HCT116 (cell line): Measurements from ENCODE around the gene KANK3. TPM values are rescaled to one million over a fixed set of nuclear protein-coding genes. Genes with fewer than 3 reads are reported as not detected.

Source experiments
- ATAC-seq: fragments of 200-7000 bp; cut with Tn5 transposase; 2 replicates; pipeline ENCODE4 v1.9.1; 2020; ENCODE audit warnings: mild to moderate bottlenecking, moderate library complexity
- BruUV-seq: library from RNA; stranded (reverse); fragments of 400-500 nt; replicated peaks from 2 replicates; lab custom pipeline; 2021; lab: Mats Ljungman, UMichigan
- CTCF ChIA-PET: fragments of 300-600 bp; sonication (Branson Sonifier 250); formaldehyde crosslinking; loops from one replicate; lab custom pipeline; 2021; ENCODE audit warnings: antibody characterized with exemption; lab: Charles Lee
- POLR2A ChIA-PET: fragments of 300-600, 350-600 bp; sonication (Branson Sonifier 250); formaldehyde crosslinking; loops from one replicate; lab custom pipeline; 2021; ENCODE audit warnings: antibody characterized with exemption; lab: Charles Lee
- RAD21 ChIA-PET, 2 experiments: fragments of 300-600 bp; sonication (Branson Sonifier 250); formaldehyde crosslinking; loops; one replicate each; lab custom pipeline; 2023; ENCODE audit warnings: low total read pairs in 2 of 2; ENCODE audit not compliant: uncharacterized antibody in 2 of 2, unreplicated experiment in 2 of 2, low non-redundant PET in 1 of 2; lab: Charles Lee
- DNase-seq: peaks from one replicate; pipeline ENCODE4 v3.0.0-alpha.2; 2010; ENCODE audit warnings: low read depth, low spot score
- H2AFZ ChIP-seq: fragments of 200-600 bp; shearing (Covaris generic), sonication (generic); 2 replicates; pipeline ENCODE4 v1.6.1; 2017; ENCODE audit warnings: low read depth, mixed run types, mixed read lengths, antibody characterized with exemption, low read length; ENCODE audit not compliant: poor library complexity, severe bottlenecking
- H3K27ac ChIP-seq: 2 replicates; pipeline ENCODE4 v1.5.1; 2012; ENCODE audit warnings: low read depth, low read length
- H3K27me3 ChIP-seq: fragments of 200-600 bp; sonication (generic); 2 replicates; pipeline ENCODE4 v1.6.1; 2016; ENCODE audit warnings: mixed run types, low read length, mixed read lengths; ENCODE audit not compliant: insufficient read depth
- H3K36me3 ChIP-seq, 2 experiments: fragments of 200-500 bp in 1 of 2; fragments of 200-600 bp in 1 of 2; sonication (Bioruptor generic) in 1 of 2; sonication (generic) in 1 of 2; 2 replicates each; pipeline versions ENCODE4 v1.5.1 to v1.6.1; 2014 to 2016; ENCODE audit warnings: low read length in 2 of 2, inconsistent platforms in 1 of 2, mixed read lengths in 1 of 2, mixed run types in 1 of 2; ENCODE audit not compliant: insufficient read depth in 2 of 2, control insufficient read depth in 1 of 2
- H3K4me1 ChIP-seq, 2 experiments: fragments of 200-600 bp in 1 of 2; sonication (generic) in 1 of 2; 2 replicates each; pipeline versions ENCODE4 v1.5.1 to v1.6.1; 2012 to 2017; ENCODE audit warnings: low read length in 2 of 2, inconsistent platforms in 1 of 2, mild to moderate bottlenecking in 1 of 2, mixed read lengths in 1 of 2, mixed run types in 1 of 2, moderate library complexity in 1 of 2; ENCODE audit not compliant: insufficient read depth in 2 of 2, control insufficient read depth in 1 of 2
- H3K4me2 ChIP-seq: fragments of 200-600 bp; sonication (generic); 2 replicates; pipeline ENCODE4 v1.6.1; 2017; ENCODE audit warnings: mixed run types, low read length, mixed read lengths
- H3K4me3 ChIP-seq, 2 experiments: fragments of 200-600 bp in 1 of 2; sonication (generic) in 1 of 2; replicated peaks in 1 of 2; 2 replicates each; pipeline ENCODE4 v1.5.1; 2011 to 2016; ENCODE audit warnings: low read length in 2 of 2, control low read depth in 1 of 2, low read depth in 1 of 2, mild to moderate bottlenecking in 1 of 2, mixed read lengths in 1 of 2, mixed run types in 1 of 2
- H3K79me2 ChIP-seq: fragments of 200-600 bp; sonication (generic); 2 replicates; pipeline ENCODE4 v1.6.1; 2017; ENCODE audit warnings: mild to moderate bottlenecking, mixed run types, low read length, moderate library complexity, mixed read lengths; ENCODE audit not compliant: insufficient read depth
- H3K9ac ChIP-seq: fragments of 200-600 bp; sonication (generic); 2 replicates; pipeline ENCODE4 v1.6.1; 2016; ENCODE audit warnings: low read length, mixed read lengths
- H3K9me2 ChIP-seq: fragments of 200-600 bp; sonication (generic), shearing (Covaris generic); 2 replicates; pipeline ENCODE4 v1.6.1; 2017; ENCODE audit warnings: mixed run types, mild to moderate bottlenecking, moderate library complexity; ENCODE audit not compliant: insufficient read depth
- H3K9me3 ChIP-seq, 2 experiments: fragments of 200-500 bp in 1 of 2; fragments of 200-600 bp in 1 of 2; sonication (Bioruptor generic) in 1 of 2; sonication (generic) in 1 of 2; 2 replicates each; pipeline ENCODE4 v1.6.1; 2014 to 2017; ENCODE audit warnings: low read length in 2 of 2, mixed read lengths in 2 of 2, inconsistent platforms in 1 of 2, low read depth in 1 of 2, mild to moderate bottlenecking in 1 of 2, mixed run types in 1 of 2, moderate library complexity in 1 of 2; ENCODE audit not compliant: control insufficient read depth in 1 of 2, insufficient read depth in 1 of 2
- H4K20me1 ChIP-seq: fragments of 200-600 bp; sonication (generic), shearing (Covaris generic); 2 replicates; pipeline ENCODE4 v1.6.1; 2017; ENCODE audit warnings: mixed run types, mild to moderate bottlenecking, moderate library complexity; ENCODE audit not compliant: insufficient read depth
- CBX3 ChIP-seq: IDR thresholded peaks from 2 replicates; pipeline ENCODE4 v1.6.1; 2012; ENCODE audit warnings: low read depth
- EZH2 ChIP-seq: fragments of 200-600 bp; sonication (generic); IDR thresholded peaks from 2 replicates; pipeline ENCODE4 v1.6.1; 2017; ENCODE audit warnings: antibody characterized with exemption, mixed run types
- EZH2phosphoT487 ChIP-seq: fragments of 200-600 bp; IDR thresholded peaks from 2 replicates; pipeline ENCODE4 v1.6.1; 2018; ENCODE audit warnings: antibody characterized with exemption, borderline replicate concordance
- POLR2AphosphoS5 ChIP-seq: IDR thresholded peaks from 2 replicates; pipeline ENCODE4 v1.6.1; 2011; ENCODE audit warnings: mild to moderate bottlenecking, low read depth, low read length, moderate library complexity
- SIN3A ChIP-seq: IDR thresholded peaks from 2 replicates; pipeline ENCODE4 v1.6.1; 2012; ENCODE audit warnings: low read depth
- SRF ChIP-seq: IDR thresholded peaks from 2 replicates; pipeline ENCODE4 v1.6.1; 2012; ENCODE audit warnings: low read depth
- intact Hi-C: fragments of 100-400 bp; cut with micrococcal nuclease; formaldehyde crosslinking; loops from 2 replicates; pipeline ENCODE4 v1.10.0; 2022
- total RNA-seq: library from RNA; stranded (reverse); gene quantifications from one replicate; pipeline ENCODE4 v1.2.1, GENCODE V29; 2021; ENCODE audit not compliant: unreplicated experiment
- TF ChIP-seq, protein P1 (sequence below), 3 experiments: fragments of 200-600 bp in 1 of 3; sonication (generic) in 1 of 3; IDR thresholded peaks in 2 of 3; conservative IDR thresholded peaks in 1 of 3; 2 replicates each; pipeline ENCODE4 v1.5.1; 2012 to 2017; ENCODE audit warnings: low read depth in 2 of 3, low read length in 2 of 3, antibody characterized with exemption in 1 of 3, borderline replicate concordance in 1 of 3, control low read depth in 1 of 3, mild to moderate bottlenecking in 1 of 3, mixed read lengths in 1 of 3, mixed run types in 1 of 3, moderate library complexity in 1 of 3; ENCODE audit not compliant: insufficient read depth in 1 of 3

Gene KANK3
- total RNA-seq, 1 experiment from 2014 or later, result 21.7 TPM

DNA sequence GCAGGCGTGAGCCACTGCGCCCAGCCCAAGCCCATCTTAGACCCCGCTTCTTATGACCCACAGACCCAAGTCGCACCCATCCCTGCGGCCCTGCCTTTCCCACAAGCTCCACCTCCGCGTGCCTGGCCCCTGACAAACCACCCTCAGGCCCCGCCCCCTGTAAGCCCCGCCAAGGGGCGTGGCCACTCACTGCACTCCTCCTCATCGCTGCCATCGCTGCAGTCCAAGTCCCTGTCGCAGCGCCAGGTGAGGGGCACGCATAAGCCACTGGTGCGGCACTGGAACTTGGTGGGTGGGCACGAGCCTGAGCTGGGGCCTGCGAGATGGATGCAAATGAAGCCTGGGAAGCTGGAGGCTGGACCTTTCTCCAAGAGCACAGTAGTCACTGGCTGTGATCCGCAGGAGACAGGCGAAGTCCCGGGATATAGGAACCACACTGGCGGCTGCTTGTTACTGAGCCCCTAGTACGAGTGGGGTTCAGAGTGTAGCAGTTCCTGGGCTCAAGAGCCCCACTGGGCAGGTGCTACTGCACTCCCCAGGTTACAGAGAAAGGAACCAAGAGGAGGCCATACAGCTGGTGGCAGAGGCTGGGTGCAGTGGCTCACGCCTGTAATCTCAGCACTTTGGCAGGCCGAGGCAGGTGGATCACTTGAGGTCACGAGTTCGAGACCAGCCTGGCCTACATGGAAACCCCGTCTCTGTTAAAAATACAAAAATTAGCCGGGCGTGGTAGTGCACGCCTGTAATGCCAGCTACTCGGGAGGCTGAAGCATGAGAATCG, 38.0 kb downstream of the KANK3 start:
- peak overlapping the region; percentile 68 for H3K27ac ChIP-seq
- ChIA-PET POLR2A (interaction anchor here (0.6 to 1.5 kb wide), 5 partner anchors 15 to 328 kb away, joined by 3 to 4 read pairs (median 3); partner anchors contain the start of genes NDUFA7 and RPS28), CTCF (interaction anchor here (0.9 kb wide), 1 partner anchor 275 kb away, joined by 5 read pairs; no protein-coding TSS in a partner anchor)
- no peaks in the 10 kb centered on the region for H3K9me2 ChIP-seq
- H3K4me2 ChIP-seq, result peak overlapping the region; percentile 94
- intact Hi-C loops, result no loop called here
- H4K20me1 ChIP-seq, result no peaks in the 10 kb centered on the region
- DNase-seq, result peak; percentile 38
- TF ChIP-seq EZH2 (no peak), EZH2phosphoT487 (no peak), SIN3A (no peak), CBX3 (no peak), SRF (no peak), POLR2AphosphoS5 (no peak)
- TF ChIP-seq, protein P1, sequence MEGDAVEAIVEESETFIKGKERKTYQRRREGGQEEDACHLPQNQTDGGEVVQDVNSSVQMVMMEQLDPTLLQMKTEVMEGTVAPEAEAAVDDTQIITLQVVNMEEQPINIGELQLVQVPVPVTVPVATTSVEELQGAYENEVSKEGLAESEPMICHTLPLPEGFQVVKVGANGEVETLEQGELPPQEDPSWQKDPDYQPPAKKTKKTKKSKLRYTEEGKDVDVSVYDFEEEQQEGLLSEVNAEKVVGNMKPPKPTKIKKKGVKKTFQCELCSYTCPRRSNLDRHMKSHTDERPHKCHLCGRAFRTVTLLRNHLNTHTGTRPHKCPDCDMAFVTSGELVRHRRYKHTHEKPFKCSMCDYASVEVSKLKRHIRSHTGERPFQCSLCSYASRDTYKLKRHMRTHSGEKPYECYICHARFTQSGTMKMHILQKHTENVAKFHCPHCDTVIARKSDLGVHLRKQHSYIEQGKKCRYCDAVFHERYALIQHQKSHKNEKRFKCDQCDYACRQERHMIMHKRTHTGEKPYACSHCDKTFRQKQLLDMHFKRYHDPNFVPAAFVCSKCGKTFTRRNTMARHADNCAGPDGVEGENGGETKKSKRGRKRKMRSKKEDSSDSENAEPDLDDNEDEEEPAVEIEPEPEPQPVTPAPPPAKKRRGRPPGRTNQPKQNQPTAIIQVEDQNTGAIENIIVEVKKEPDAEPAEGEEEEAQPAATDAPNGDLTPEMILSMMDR (IDR thresholded peaks at IDR 0.05 in 2 of 3, conservative IDR thresholded peaks at IDR 0.05 in 1 of 3; ENCODE audit: borderline replicate concordance in 1 of 3, insufficient read depth in 1 of 3, low read depth in 2 of 3, low read length in 2 of 3), result no peak
- TF ChIP-seq, all 23 proteins: peak for 0
- peak; percentile 66 for ATAC-seq
- H3K9me3 ChIP-seq, result no peaks in the 10 kb centered on the region
- H2AFZ ChIP-seq, result no peak overlapping the region
- peaks cover 32% of the 10 kb centered on the region for H3K79me2 ChIP-seq
- BruUV-seq, result no TSS peak
- peaks cover 24 to 70% of the 10 kb centered on the region in 2 experiments for H3K4me1 ChIP-seq
- H3K9ac ChIP-seq, result peak overlapping the region; percentile 38
- RAD21 ChIA-PET, result no interaction called here
- H3K27me3 ChIP-seq, result no peaks in the 10 kb centered on the region
- peaks cover 3 to 5% of the 10 kb centered on the region in 2 experiments; a peak in 1 of 4 replicates for H3K36me3 ChIP-seq
- no peak overlapping the region for H3K4me3 ChIP-seq
